Activated CD4-positive, alpha-beta T cell treated with anti-CD3 and anti-CD28 coated beads for 4 hours (primary cell): Measurements from ENCODE around the gene CBX2.

Experiments used
- DNase-seq, 2 donors: peaks; one replicate each; pipeline ENCODE4 v3.0.0-alpha.2; 2020

The CBX2 gene

DNA sequence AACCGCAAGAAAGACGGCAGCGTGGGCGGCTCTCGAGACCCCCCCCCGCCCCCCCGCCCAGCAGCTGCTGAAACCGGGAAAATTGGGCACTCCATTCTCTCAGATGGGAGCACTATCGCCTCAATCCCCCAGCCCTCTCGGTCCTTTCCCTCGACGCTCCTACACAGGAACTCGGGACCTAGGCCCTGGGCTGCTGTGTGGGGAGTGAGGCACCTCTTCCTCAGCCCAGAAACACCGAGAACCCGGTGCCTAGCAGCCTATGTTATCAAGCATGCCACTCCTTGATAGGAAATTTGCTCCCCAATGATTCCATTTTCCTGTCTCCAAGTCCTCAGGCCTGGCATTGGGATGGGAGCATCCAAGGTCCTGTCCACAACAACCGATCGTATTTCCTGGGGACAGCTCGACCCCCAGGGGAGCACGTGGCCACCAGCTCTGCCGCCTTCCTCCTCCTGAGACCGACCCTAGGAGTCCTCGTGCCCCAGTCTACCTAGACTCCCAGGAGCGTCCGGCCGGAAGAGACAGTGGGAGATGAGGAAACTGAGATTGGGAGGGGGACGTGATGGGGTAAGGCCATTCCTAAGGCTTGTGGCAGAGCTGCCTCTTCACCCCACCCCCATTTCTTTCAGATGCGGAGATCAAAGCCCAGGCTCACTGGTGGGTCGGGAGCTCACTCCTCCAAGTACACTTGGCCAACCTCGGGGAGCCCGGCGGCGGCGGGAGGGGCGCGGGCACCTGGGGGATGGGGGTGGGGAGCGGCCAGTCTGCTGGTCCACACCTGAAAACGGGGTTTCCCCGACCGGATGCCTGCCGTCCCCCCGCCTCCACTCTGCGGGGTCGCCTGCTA, 36.4 kb downstream of the CBX2 start:
- no peak for DNase-seq

DNA sequence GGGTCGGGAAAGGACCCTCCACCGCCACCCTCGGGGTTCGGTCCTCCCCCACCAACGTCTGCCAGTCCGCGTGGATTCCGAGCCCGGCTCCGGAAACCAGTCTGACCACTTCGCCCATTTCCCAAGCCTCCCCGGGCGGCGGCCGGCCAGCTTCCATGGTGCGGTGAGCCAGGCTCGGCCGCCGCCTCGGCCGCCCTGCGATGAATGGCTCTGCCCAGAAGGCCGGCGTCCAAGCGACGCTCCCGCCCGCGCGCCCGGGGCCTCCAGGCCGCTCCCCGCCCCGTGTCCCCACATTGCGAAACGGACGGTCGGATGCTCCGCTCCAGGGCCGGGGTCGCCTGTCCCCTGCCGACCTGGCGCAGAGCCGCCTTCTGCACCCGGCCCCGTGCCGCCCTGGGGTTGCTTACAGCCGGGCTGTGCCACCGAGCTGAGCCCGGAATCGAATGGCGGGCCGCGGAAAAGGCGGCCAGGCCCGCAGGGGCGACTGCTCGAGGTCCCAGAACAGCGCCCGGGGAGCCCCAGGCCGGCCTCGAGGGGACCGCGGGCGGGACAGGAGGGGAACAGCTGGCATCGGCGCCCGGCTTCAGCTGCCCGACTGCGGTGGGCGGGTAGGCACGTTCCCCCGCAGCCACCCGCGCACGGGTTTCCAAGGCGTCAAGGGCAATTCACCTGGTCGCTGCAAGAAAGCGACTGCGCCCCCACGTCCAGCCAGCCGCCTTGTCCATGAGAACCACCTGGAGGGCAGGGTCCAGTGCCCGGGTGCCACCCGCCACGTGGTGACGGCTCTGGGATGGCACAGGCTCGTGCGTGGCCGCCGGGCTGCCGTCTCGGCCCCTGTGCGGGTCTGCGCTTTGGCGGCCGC, 37.3 kb downstream of the CBX2 start:
- DNase-seq = no peak

DNA sequence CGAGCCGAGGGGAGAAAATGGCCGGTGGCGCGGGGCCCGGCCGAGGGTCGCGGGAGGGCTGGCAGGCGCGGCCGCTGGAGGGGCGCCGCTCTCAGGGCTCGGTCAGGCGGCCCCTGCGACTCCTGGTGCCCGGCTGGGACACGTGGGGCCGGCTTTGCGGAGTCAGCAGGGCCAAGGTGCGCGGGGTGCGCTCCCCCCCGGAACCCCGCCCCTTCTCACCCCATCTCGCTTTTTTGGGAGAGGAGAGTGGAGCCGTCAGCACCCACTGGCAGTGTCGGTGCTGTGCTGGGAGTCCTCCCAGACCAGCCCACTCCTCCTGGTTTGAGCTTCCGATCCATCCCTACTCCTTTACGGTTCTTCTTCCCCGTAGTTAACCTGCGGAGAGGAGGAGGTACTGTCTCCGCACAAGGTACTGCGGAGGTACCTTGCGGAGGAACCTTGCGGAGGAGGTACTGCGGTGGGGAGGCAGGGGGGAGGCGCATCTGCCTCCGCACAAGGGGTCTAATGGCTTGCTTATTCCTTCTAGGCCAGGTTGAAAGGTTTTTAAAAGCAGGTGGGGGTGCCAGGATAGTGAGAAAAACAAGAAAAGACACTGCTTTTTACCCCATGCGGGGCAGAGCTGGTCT, 38.0 kb downstream of the CBX2 start:
- no peak for DNase-seq

DNA sequence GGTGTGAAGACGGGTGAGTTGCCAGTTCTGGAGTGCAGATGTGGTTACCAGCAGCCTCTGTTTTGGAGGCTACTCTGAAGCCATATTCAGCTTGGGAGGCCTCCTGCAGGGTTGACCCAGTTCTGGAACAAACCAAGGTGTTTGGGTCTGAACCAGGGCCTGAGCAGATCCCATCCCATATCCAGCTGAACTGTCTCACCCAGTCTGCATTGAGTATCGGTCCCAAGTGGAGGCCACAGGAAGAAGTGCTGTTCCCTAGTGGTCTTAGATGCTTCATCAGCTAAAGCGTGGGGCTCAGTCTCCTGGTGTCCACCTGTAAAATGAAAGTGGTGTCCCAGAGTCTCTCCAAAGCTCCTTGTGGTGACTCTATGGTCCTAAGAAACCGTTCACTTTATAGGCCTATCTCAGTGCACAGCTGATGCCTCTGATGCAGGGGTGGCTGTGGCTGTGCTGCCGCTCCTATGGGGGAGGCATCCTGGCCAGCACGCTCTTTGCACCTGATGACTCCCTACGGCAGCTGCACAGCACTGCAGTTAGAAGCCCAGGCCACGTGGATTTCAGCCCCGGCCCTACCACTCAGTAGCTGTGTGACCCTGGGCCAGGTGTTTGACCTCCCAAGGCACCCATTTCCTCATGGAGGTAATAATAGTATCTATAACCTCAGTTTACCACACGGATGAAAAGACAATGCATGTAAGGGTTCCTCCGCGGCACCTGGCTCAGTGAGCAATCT, 40.2 kb downstream of the CBX2 start:
- no peak for DNase-seq

DNA sequence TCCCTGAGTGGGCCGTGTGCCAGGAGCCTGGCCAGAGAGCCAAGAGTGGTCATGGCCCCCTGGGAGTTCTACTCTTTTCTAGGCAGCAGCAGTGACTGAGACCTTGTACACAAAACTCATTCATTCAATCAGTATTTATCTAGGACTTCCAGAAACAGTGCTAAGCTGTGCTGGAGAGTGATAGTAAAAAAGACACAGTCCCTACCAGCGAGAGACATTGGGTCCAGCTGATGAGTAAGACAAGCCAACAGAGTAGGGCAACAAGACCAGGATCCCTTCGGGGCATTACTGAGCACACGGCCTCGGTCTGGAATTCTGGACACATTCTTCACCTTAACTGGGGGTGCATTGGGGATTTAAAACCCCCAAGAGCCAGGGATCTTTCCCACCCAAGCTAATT, 41.1 kb downstream of the CBX2 start:
- DNase-seq = no peak

DNA sequence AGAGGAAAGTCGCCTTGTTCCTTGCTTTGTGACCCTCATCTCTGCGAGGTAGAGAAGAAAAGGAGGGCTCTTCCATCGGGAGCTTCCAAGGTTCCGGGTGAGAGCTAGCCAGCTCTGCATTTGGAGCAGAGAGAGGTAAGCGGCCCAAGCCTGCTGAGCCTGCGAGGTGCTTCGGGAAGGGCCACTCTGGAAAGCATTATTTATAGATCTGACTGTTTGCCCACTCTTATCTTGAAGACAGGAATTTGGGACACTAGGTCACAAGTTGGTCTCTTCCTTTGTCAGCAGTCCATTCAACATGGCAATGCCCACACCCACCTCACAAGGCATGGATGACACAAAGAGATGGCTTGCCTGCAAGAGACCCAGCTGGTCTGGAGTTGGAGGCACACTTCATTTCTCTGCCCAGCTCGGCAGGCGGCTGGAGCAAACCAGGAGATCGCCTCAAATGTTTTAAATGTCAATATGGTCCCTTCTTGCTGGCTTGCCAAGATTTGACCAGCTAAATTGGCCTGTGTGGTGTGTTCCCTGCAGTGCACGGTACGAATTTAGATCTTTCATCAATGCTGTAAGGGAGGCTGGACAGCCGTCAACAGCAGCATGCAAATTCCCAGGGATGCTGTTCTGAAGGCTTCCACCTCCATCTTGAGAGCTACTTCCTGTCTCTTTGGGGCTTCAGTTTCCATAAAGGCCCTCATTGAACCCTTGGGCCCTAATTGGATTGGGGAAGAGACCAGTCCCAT, 41.8 kb downstream of the CBX2 start:
- DNase-seq = no peak

DNA sequence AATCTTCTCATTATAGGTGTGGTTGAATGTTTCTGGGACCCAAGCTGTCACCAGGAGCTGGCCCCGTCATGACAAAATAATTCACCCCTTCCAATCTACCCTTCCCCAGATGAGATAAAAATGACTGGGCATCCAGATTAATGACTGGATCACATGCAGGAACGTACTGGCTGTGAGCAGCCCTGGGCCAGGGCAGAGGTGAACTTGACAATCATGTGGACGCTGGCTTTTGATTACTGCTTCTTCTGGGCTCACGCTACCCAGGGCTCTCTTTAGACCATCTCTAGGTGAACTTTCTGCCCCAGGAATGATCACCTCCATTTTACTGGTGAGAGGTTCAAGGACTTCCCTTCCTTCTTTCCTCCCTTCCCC, 43.0 kb downstream of the CBX2 start:
- DNase-seq = no peak

DNA sequence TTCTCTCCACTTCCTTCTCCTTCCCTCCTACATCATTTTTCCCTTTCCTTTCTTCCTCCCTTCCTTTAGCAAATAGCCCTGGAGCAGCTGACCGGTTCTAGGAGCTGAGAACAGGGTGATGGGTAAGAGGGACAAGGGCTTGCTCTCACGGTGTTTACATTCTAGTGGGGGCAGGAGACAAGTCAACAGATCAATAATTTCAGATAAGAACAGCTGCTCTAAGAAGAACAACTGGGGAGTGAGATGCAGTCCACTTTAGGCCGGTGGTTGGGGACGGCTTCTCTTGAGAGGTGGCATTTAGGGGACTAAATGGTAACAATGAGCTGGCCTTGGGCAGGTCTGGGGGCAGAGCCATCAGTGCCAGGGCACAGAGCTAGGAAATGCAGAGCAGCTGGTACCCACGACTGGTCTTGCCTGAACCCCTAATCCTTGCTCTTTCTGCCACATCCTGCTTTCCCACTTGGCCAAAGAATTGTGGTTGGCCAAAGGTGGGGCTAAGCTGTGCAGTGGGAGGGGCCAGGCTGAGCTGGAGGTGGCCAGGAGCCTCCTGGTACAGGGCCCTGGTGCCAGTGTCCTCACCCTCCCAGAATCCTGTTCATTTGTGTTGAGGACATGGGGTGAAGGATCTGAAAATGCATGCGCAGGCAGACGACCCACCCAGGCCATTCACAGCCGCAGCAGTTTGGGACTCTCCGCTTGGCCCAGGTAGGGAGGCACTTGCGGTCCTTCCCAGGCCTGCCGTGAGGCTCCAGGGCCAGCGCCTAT, 43.6 kb downstream of the CBX2 start:
- DNase-seq = no peak

DNA sequence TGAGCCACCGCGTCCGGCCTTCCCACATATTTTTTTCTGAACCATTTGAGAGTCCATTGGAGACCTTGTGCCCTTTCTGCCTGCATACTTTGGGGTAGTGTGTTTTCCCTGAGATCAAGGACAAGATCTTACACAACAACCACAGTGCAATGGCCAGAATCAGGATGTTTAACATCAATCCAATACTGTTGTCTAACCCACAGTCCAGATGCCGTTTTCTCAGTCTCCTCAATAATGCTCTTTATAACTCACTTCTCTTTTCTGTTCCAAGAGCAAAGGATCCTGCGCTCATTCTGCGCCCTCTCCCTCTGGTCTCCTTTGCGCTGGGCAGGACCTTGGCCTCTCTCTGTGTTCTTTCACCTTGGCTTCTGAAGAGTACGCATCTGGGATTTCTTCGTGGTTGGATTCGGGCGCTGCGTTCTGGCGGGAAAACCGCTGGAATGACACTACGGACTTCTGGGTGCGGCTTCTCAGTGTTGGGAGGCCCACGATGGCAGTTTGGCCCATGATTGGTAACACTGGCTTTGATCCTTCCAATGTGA, 44.7 kb downstream of the CBX2 start:
- DNase-seq = no peak

DNA sequence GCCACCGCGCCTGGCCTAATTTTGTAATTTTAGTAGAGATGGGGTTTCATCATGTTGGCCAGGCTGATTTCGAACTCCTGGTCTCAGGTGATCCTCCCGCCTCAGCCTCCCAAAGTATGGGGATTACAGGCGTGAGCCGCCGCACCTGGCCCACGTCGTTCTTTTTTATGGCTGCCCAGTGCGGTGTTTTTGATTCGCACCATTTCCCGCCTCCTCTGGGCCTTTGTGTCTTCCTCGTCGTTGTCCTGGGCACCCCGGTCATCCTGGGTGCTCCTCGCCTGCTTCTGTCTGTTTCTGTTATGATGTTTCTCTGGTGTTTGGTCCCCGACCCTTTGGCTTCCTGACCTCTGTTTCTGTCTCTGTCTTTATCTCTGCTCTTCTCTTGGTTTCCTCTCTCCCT, 46.3 kb downstream of the CBX2 start:
- DNase-seq = no peak

DNA sequence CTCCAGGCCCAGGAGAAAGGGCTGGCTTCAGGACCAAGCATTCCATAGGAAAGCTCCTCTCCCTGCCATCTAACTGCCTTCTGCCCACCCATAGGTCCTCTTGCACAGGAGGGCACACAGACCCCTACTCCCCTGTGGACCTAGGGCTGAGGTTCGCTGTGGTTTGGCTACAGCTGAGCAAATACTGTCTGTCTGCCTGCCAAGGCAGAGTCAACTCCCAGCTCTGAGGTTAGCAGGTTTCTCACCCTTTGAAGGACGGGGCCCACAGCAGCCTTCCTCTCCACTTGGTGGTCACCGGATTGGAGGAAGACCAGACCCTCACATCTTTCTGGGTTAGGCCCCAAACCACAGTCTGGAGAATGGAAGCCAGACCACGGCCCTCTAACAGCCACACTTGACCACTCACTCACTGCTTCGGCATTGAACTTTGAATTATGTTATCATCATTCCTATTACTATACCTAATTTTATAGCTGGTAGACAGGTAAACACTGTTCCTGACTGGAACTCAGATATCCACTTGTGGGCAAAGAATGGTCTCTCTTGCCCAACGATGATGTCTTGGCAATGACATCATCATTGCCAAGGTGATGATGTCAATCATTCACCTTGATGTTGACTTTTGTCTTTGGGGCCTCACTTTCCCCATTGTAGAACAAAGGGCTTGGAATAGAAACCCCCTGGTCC, 47.1 kb downstream of the CBX2 start:
- no peak for DNase-seq

DNA sequence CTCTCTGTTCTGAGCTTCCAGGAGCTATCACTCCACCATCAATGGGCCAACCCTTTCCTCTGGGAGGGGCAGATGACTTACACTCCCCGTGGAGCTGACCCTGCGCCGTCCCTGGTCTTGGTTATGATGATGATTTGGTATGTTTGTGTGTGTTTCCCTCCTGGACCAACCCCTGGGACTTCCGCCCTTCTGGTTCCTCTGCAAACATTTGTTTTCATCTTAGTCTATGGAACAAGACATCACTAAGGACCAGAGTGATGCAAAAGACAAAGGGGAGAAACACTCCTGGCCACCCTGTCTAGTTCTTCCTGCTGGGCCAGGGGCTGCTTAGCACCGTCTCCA, 47.6 kb downstream of the CBX2 start:
- no peak for DNase-seq

DNA sequence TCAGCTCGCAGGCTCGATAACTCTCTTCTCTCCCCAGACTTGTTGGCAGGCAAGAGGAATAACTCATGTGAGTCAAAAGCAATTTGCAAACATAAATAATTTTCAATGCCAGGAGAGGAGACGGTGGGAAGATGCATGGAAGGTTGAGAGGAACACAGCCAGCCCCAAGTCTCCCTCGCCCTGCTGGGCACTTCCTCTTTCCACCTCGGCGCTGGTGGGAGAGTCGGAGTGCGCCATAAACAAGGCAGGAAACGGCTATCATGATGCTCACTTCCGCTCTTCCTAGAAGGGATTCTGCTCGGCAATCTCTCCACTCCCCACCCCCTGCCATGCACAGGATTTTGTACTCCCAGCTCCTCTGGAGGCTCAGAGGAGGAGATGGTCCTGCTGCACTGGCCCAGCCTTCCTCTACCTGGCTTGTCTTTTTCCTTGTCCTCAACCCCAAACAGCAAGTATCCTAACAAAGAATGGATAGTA, 48.3 kb downstream of the CBX2 start:
- DNase-seq = no peak

DNA sequence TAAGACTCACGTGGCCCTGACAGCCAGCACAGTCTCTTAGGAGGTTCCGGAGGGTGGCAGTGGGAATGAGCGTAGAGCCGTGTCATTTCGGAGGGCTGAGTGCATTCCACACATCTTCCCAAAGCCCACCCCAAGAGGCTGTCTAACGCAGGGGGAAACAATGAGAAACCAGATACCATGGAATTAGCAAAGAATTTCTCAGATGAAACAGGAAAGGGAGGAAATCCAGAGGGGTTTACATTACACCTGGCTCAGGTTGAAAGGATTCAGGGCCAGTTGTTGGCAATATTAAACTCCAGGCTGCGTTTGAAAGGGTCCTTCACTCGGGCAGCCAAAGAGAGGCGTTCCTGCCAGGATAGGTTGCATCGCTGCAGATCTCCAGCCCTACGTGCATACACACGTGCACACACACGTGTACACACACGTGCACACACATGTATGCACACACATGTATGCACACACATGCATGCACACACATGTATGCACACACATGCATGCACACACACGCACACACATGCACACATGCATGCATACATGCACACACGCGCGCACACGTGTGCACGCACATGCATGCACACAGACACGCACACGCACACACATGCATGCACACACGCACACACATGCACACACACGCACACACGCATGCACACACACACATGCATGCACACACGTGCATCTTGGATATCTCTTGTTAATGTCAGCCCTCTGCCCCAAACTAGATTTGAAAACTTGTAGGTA, 49.1 kb downstream of the CBX2 start:
- DNase-seq = no peak

DNA sequence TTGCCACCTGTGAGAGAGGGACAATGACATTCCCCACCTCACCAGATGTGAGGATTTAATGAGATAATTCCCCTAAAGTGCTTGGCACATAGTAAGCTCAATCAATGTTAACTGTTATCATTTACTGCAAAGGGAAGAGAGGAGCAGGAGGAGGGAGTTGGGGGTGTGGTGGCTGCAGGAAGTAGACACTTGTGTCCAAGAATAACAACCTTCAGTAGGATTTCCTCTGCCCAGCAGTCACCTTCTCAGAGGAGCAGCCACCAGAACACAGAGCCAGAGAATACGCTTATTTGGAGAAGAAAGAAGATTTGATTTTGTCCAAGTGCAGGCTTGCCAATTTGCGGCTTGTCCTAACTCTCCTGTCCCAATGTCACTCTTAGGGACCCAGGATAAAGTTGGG, 51.1 kb downstream of the CBX2 start:
- no peak for DNase-seq

DNA sequence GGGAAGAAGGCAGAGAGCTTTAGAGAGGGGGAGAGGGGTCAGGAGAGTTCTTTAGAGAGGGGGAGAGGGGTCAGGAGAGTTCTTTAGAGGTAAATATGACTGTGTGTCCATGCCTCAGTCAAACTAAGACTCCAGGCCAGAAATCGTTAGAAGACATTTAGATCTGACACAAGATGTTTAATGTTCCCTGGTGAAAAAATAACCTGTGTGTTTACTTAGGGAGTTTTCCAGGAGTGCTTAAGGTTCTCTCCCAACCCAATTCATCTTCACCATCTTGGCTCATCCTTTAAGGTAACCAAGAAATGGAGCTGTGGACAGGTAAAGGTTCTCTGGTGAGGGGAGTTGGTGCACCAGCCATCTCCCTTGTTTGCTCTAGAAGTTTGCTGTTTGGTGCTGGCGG, 51.5 kb downstream of the CBX2 start:
- DNase-seq = no peak

DNA sequence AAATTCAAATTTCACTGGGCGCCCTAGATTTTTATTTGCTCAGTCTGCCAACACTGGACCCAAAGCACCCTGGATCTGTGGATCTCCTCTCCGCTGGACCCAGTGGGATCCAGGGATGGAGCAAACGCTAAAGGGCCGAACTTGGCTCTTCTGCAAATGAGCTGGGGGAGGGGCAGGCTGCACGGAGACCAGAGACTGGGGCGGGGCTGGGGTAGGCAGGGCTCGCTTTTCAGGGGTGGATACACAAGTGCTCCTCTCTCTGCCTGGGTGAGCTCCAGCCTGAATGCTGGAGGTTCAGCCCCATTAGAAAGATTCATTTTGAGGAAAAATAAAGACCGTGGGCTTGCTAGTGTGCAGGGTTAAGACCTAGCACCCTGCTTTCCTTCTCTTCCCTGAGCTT, 52.4 kb downstream of the CBX2 start:
- DNase-seq = no peak

DNA sequence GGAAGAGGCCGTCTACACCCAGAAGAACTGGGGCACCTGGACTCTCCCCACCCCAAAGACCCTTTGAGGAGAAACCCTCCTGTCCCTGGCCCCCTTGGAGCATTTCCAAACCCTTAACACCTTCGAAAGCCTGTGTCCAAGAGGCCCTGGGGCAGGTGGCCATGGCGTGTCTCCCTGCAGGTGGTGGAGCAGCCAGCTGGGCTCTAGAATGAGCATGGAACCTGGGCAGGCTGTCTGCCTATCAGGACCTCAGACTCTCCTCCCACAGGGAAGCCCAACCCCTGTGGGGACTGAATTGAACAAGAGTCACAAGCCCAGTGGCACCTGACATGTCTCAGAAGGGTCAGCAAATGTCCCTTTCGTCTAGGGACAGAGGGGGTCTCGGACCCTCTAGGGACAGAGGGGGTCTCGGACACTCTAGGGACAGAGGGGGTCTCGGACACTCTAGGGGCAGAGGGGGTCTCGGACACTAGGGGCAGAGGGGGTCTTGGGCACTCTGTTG, 52.9 kb downstream of the CBX2 start:
- no peak for DNase-seq
